Thyroid gland (tissue), 4 donors: ENCODE results near the gene CCNJL.

Source experiments
- CTCF ChIP-seq, 6 experiments: fragments of 200-600 bp in 3 of 6; fragments of 450-650 bp in 3 of 6; sonication (generic) in 3 of 6; IDR thresholded peaks; one replicate each; pipeline ENCODE4 v1.5.1; 2016 to 2019; ENCODE audit warnings: antibody characterized with exemption in 6 of 6, mild to moderate bottlenecking in 2 of 6, inconsistent platforms in 1 of 6, moderate library complexity in 1 of 6
- POLR2A ChIP-seq, 2 donors: fragments of 450-650 bp; IDR thresholded peaks; one replicate each; pipeline ENCODE4 v1.6.1; 2017; ENCODE audit warnings: antibody characterized with exemption in 2 of 2, mild to moderate bottlenecking in 2 of 2, moderate library complexity in 1 of 2

DNA sequence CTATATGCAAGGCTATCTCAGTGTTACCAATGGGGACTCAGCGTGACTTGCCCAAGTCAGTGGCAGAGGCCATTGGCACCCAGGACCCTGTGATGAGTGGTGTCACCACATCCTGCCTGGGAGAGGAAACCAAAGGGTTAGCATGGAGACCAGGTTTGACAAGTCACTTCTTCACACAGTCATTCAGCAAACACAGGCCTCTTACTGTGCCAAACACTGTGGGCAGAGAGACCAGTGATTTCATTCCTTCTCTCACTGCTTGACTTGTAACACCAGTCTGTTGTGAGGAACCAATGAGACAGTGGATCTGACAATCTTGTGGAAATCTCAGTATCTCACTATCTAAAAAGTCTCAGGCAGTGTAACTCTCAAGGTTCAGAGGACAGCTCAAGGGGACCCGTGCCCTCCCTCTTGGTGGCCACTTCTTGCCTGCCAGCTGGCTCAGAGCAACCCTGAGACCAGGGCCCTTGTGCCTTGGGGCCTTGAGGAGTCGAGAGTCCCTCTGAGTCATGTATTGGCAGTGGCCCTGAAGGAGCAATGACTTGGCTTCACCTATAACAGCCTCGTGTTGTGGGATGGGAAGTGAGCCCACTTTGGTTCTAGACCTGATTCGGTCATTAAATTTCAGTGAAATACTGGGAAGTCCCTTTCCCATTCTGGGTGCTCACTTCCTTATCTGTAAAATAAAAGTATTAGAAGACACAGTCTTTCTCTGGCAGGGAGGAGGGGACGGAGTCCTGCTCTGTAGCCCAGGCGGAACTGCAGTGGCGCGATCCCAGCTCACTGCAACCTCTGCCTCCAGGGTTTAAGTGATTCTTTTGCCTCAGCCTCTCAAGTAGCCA lies 81.5 kb downstream of the CCNJL start:
- TF ChIP-seq CTCF (IDR thresholded peaks at IDR 0.05) = no peak
- no peak for TF ChIP-seq POLR2A (IDR thresholded peaks at IDR 0.05)
